ENCODE measurements around the gene LUC7L.
"Not testable (repeated sequence)": the region's sequence is repeated elsewhere in the genome, so short reads cannot be mapped to it uniquely, and the experiment has no call there.

Gene LUC7L

GRCh38 chr16:228852-229730, at the start of gene LUC7L:
Gene LUC7L, minus strand, starts transcription at chr16:229449. Its CDS starts 110 bp downstream, at chr16:229339.
- peak; percentile 78 for DNase-seq (ENCODE audit: low spot score)

GRCh38 chr16:278863-279366, 49.7 kb upstream of the LUC7L start:
- DNase-seq (ENCODE audit: low spot score), result peak; percentile 85

DNA sequence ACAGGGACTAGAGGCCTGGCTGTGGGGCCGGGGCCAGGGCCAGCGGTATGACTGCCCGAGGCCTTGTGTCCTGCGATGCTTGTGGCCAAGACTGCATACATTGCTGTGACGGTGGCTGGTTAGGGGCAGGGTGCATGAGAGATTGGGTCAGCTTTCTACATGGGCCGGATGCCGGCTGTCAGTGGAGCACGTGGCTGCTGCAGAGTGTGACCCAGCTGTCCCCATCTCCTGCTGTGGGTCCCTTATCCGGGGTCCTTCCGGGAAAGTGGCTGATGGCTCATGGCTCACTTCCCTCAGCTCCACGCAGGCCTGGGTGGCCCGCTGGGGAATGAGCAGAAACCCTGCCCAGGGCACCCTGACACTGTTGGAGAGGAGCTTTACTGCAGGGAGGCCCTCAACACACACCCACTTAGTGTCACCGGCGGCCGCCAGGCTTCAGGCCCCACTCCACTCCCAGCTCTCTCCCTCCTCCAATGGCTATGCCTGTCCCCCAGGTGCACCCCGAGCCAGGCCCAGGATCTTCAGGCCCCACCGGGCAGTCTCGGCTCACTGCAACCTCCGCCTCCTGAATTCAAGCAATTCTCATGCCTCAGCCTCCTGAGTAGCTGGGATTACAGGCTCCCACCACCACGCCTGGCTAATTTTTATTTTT, 47.3 kb upstream of the LUC7L start:
- no peak for DNase-seq (ENCODE audit: low spot score)

DNA sequence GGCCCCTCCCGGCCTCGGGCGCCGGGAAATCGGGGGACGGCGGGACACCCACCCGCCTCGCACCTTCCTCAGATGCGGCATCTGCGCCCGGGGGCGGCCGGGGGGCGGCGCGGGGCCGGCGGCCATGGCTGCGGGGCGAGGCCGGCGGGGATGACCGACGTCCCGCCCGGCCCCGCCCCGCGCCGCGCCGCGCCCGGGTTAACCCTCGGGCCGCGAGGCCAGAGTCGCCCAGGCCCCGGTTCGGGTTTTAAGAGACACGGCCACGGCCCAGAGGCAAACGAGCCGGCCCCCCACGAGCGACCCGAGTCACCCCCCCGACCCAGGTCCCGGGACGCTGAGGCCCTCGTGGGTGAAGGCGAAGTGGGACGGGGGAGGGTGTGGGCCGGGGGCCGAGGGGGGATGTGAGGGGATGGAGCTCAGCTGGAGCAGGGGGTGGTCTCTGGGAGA, 46.6 kb upstream of the LUC7L start, which contains the start of gene RGS11:
Gene RGS11, minus strand, starts transcription at position 159 of the 447 bp plus-strand sequence. Its CDS starts 33 bp downstream, at position 126.
- no peak for DNase-seq (ENCODE audit: low spot score)

DNA sequence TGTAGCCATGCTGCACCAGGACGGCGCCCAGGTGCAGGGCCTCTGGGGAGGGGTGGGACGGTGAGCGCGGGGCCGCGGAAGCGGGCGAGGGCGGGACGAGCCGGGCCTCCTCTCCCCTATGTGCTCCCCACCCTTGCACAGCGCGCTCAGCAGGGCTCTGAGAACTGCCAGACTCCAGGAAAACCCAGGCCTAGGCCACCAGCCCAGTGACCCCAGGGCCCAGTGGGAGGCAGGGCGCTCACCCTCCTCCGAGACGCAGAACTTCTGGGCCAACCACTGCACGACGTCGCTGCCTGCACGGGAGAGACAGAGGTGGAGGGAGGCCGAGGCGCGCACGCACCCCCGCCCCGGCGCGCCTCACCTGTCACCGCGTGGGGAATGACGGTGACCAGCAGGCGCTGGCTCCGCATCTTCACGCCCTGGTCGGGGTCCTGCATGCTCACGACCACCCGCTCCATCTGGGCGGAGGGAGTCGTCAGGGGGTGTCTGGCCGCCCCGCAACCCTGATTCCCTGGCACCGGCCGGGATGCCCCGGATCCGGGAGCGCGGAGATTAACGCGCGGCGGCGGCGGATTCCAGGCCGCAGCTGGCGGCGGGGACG, 45.9 kb upstream of the LUC7L start:
- DNase-seq (ENCODE audit: low spot score), result no peak

GRCh38 chr16:273547-274421, 44.5 kb upstream of the LUC7L start:
- peak; percentile 57 for DNase-seq (ENCODE audit: low spot score)

DNA sequence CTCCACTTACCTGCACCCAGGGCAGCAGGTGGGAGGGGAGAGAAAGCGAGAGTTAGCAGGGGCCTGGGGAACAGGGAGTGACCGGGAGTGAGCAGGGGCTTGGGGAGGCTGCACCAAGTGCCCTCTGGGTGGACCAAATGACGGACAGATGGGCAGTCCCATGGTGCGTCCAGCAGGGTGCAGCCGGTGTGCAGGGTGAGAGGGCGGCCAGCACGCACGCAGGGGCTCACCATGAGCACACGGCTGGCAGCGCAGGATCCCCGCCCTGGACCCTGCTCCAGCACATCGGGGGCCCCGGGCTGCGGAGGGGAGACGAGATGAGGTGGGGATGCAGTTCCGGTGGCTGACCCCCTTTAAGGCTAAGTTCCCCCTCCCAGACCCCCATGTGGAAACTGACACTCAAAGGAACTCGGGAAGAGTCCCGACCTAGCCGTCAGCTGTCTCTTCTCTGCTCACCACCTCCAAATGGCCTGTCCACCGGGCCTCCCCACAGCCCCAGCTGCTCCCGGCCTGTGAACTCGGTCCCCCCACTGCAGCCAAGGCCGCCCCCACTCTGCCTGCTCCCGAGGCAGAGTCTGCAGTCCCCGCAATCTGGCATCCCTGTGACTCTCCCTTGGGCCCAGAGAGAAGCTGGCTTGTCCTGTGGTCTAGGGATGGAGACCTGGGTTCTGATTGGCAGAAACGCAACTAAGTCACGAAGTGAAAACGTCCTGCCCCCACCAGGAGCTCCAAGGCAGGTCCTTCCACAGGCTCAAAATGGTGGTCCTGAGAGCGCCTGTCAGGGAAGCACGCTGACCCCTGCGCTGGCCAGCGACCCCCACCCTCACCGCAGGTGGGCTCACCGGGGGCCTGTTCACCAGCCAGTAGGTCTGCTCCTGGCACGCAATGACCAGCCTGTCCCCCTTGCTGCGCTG, 43.6 kb upstream of the LUC7L start:
- no peak for DNase-seq (ENCODE audit: low spot score)

- DNase-seq (ENCODE audit: low spot score), result no peak
Measured at GRCh38 chr16:270381-271255, 41.4 kb upstream of the LUC7L start.

DNA sequence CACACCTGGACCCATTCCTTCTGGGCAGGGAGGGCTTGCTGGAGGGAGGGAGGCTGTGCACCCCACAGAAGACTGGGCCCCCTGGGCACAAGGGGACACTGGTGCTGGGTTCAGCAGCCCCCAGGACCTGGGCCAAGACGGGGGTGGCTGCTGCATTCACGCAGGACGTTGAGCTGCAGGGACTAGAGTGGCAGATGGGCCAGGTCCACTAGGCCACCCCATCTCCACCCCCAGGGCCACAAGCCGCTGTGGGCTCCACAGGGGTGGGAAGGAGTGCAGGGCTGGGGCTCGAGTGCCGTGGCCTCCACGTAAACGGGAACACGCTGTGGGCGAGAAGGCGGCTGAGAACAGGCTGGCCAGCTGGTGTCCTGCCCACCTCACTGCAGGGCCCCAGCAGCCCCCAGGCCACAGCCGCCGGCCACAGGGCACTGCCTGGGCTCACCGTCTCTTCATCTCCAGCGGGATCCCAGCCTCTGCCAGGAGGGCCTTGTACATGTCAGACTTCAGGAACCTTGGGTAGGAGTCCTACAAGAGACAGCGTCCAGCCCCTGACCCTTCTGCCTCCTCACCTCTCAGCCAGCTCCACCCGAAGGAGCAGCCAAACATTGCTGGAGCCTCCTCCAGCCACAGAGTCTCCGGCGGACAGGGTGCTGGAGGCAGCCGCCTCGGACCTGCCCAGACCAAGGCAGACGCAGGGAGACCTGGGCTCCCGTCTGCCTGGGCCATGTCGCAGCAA, 40.0 kb upstream of the LUC7L start:
- DNase-seq (ENCODE audit: low spot score), result no peak

GRCh38 chr16:268141-269053, 39.1 kb upstream of the LUC7L start:
- no peak for DNase-seq (ENCODE audit: low spot score)

GRCh38 chr16:267562-267961, 38.3 kb upstream of the LUC7L start:
- DNase-seq (ENCODE audit: low spot score), result not testable (repeated sequence)

DNA sequence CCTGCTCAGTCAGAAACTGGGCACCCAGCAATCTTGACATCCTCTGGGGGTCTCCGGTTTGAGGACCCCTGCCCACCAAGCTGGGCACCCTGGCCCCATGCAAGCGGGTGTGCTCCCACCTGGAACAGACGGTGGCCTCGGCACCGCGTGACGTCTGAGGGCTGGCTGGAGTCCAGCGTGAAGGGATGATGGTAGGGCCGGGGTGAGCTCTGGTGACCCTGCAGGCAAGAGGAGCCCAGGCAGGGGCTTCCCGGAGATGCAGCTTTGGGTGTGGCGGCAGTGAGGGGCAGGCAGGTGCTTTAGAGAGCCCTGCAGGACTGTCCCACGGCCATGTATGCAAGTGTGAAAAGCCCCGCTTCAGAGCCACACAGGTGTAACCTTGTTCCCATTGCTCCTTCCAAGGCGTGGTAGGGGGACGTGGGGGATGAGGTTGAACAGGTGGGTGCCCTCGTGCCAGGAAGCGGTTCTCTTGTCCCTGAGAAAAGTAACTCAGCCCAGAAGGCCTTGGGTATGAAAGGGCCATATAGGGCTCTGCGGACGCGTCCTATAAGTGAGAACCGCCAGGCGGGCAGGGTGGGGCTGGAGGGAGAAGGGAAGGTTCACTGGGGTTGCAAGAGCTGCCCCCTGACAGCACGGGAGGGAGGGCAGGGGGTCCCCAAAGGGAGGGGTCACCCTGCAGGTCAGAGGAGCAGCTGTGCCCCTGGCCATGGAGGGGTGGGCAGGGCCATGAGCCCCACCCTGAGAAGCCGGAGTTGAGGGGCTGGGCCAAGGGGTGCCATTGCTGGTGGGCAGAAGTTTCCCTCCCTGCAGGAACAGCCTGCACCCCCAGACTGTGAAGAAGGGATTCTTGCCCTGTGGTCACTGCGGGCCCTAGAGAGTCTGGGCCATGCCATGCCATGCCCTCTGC, 37.3 kb upstream of the LUC7L start:
- DNase-seq (ENCODE audit: low spot score), result no peak

DNA sequence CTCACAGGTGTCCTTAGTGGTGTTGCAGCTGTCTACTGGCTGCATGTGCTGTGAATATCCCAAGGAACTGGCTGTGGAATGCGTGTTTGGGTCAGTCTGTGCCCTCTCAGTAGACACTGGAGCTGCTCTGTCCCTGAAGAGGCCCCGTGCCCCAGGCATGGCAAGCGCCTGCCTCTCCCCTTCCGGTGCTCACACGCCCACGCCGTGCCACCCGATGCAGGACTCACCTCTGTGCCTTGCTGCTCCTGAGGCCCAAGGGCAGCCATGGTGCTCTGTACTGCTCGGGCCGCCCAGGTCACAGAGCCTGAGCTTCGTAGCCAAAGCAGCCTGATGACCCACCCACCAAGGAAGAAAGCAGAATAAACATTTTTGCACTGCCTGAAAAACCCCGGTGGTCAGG, 36.5 kb upstream of the LUC7L start:
- peak; percentile 78 for DNase-seq (ENCODE audit: low spot score)

DNA sequence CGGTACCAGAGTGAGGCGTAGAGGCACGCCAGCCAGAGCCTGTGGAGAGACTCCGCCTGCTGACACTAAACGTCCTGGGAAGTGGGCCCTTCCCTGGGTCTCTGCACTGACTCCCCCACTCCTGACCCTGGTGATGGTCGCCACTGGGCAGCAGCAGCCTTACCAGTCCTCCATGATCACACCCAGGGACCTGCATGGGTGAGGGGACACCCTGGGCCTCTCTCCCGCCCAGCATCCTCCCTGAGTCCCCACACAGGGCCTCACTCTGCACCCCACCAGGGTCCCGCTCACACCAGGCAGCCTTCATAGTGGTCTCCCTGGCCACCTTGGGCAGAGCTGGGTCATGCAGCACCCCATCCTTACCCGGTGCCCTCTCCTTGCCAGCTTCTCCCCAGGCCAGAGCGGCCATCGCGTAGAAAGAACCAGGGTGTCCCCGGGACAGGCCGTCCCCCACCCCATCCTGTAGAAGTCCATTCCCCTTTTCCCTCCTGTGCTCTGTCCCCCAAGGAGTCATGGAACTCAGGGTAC, 35.8 kb upstream of the LUC7L start:
- no peak for DNase-seq (ENCODE audit: low spot score)

DNA sequence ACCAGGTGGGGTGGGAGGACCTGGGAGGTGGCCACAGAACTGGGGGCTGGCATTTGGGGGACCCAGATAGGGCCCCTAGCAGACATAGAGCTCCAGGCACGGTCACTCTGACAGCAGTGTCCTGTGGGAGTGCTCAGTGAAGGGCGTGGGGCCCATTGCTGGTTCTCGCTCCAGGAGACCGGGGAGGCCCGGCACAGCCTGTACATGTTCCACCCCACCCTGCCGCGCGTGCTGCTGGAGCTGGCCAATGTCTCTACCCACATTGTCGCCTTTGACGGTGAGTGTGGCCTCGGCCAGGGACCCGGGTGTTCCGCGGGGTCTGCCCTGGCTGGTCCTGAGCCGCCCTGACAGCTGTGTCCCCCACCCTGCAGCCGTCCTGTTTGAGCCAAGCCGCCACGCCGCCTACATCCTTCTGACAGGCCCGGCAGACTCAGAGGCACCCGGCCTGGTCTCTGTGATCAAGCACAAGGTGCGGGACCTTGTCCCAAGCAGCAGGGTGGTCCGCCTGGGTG, 35.2 kb upstream of the LUC7L start:
- no peak for DNase-seq (ENCODE audit: low spot score)

DNA sequence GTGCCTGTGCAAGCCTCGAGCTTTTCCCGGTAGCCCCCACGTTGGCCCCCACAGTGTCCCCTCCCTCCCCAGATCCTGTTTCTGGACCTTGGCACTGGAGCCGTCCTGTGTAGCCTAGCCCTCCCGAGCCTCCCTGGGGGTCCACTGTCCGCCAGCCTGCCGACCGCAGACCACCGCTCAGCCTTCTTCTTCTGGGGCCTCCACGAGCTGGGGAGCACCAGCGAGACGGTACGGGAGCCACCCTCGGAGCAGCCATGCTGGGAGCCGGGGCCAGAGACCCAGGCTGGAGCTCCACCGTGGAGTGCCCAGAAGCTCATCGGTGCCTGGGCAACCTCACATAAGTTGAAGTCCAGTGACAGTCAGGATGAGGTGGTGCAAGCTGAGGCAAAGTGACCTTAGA, 34.7 kb upstream of the LUC7L start:
- no peak for DNase-seq (ENCODE audit: low spot score)
